ENCODE results near the gene NEGR1.

NEGR1 gene

DNA sequence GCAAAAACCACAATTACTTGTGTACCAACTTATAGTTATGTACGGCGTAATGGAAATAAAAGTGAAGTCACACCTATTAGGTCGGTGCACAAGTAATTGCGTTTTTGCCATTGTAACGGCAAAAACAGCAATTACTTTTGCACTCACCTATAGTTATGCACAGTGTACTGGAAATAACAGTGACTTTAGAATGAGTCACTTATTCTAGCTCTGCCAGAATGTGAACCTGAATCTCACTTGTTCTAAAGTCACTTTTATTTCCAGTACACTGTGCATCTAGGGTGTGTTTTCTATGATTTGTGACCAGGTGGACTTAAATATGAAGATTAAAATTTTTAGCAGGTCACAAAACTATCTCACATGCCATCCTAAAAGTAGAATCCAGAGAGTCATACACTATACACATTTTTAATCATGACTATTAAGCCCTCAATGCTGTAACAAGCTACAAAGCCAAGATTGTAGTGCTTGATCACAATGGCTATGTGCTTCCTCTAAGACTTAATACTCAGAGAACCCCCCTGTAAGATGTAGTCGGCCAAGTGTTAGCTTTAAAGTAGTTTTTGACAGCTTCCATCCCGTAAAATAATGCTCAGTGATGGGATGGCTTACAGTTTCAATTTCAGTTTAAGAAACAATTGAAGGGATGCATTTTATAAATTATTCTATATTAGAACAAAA, 218.8 kb downstream of the NEGR1 start:
- Histone ChIP-seq H3K27me3 (ENCODE audit: insufficient read depth, low read length, poor library complexity, severe bottlenecking) (no peaks in the 10 kb centered on the region), H3K4me2 (ENCODE audit: low read depth, low read length, poor library complexity, severe bottlenecking) (no peak overlapping the region), H3F3A (ENCODE audit: low read depth) (no peaks in the 10 kb centered on the region)

DNA sequence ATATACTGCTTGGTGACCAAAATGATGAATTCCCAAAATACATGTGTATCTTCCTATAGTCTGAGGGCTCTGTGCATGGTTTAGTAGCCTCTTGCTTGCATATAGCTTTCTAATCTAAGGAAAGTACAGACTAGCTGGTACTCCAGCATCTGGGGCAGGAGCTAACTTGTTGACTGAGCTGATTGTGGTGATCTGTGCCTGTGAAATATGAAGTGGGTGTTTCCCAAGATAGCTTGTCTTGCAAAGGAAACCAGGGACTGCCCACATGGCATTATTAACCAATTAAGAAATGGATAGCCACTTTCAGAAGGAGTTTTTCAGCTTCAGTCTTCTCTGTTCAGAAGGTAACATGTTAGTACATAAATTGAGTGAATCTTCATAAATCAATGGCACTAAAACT, 219.8 kb downstream of the NEGR1 start:
- Histone ChIP-seq H4K20me1 (ENCODE audit: insufficient read depth, low read length, poor library complexity, severe bottlenecking) (no peaks in the 10 kb centered on the region), H3K9ac (ENCODE audit: low read depth, low read length, poor library complexity, severe bottlenecking) (no peak overlapping the region), H3F3A (ENCODE audit: low read depth) (no peaks in the 10 kb centered on the region), H3K27me3 (ENCODE audit: insufficient read depth, low read length, poor library complexity, severe bottlenecking) (no peaks in the 10 kb centered on the region), H3K4me1 (ENCODE audit: insufficient read depth, low read length, poor library complexity, severe bottlenecking) (no peaks in the 10 kb centered on the region), H3K36me3 (ENCODE audit: insufficient read depth, low read length) (no peaks in the 10 kb centered on the region), H3K4me3 (ENCODE audit: low read length, poor library complexity, severe bottlenecking) (no peak overlapping the region), H3K9me2 (replicated peaks; ENCODE audit: low read depth, low read length) (no peaks in the 10 kb centered on the region), H2AFZ (ENCODE audit: low read length) (0 out of 2 replicates have a peak overlapping the region, but pooled peaks have one; percentile 18), H3K79me2 (ENCODE audit: insufficient read depth, low read length) (no peaks in the 10 kb centered on the region), H3K9me3 (ENCODE audit: insufficient read depth, low read depth, low read length) (no peaks in the 10 kb centered on the region), H3K4me2 (ENCODE audit: low read depth, low read length, poor library complexity, severe bottlenecking) (no peak overlapping the region)
- TF ChIP-seq CTCF (conservative IDR thresholded peaks at IDR 0.05; ENCODE audit: low read length) (no peak), EZH2phosphoT487 (IDR thresholded peaks at IDR 0.05; ENCODE audit: borderline replicate concordance) (no peak)

More for the DNA sequence above, 218.8 kb downstream of the NEGR1 start:
- Histone ChIP-seq H3K4me1 (ENCODE audit: insufficient read depth, low read length, poor library complexity, severe bottlenecking) (no peaks in the 10 kb centered on the region), H3K9me2 (replicated peaks; ENCODE audit: low read depth, low read length) (no peaks in the 10 kb centered on the region), H3K4me3 (ENCODE audit: low read length, poor library complexity, severe bottlenecking) (no peak overlapping the region), H3K9me3 (ENCODE audit: insufficient read depth, low read depth, low read length) (no peaks in the 10 kb centered on the region), H3K36me3 (ENCODE audit: insufficient read depth, low read length) (no peaks in the 10 kb centered on the region), H3K79me2 (ENCODE audit: insufficient read depth, low read length) (no peaks in the 10 kb centered on the region), H2AFZ (ENCODE audit: low read length) (no peak overlapping the region), H4K20me1 (ENCODE audit: insufficient read depth, low read length, poor library complexity, severe bottlenecking) (no peaks in the 10 kb centered on the region), H3K9ac (ENCODE audit: low read depth, low read length, poor library complexity, severe bottlenecking) (no peak overlapping the region)
- no peak for TF ChIP-seq EZH2phosphoT487 (IDR thresholded peaks at IDR 0.05; ENCODE audit: borderline replicate concordance)
- no peak for TF ChIP-seq CTCF (conservative IDR thresholded peaks at IDR 0.05; ENCODE audit: low read length)

DNA sequence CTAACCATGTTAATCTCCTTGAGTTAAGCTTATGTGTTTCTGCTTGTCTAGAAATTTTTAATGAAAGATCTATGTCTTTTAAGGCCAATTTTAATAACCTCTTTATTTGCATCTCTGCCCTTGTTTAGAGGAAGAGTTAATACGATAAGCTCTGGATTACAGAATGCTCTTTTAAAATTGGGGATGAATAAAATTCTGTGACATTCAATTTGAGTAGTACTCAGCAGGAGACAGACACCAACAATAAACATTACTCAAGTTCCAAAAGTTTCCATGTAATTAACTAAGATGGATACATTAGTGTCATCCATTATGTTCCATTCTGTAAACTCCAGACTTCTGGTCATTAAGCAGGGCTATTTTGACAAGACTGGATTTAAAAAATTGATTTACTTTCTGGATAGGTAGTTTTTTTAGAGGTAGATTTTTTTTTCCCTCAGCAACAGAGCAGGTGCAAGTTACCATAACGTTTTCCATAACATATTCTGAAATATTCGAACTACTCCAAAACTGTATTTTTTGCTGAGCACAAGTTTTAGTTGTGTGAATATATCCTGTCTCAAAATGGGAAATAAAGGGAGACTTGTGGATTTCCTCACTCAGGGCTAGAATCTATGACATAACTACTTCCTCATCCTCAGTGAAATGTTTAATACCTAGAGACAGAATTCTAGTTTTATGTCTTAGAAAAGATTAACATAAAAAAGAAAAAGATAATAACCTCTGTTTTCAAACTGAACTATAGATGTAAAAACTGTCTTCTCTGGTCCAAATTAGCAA, 221.7 kb downstream of the NEGR1 start:
- no peaks in the 10 kb centered on the region for H3K4me1 ChIP-seq (ENCODE audit: insufficient read depth, low read length, poor library complexity, severe bottlenecking)
- H3F3A ChIP-seq (ENCODE audit: low read depth) = no peaks in the 10 kb centered on the region
- H3K4me3 ChIP-seq (ENCODE audit: low read length, poor library complexity, severe bottlenecking) = no peak overlapping the region
- H2AFZ ChIP-seq (ENCODE audit: low read length) = no peak overlapping the region
- no peaks in the 10 kb centered on the region for H3K27me3 ChIP-seq (ENCODE audit: insufficient read depth, low read length, poor library complexity, severe bottlenecking)
- no peaks in the 10 kb centered on the region for H3K9me2 ChIP-seq (replicated peaks; ENCODE audit: low read depth, low read length)
- no peaks in the 10 kb centered on the region for H3K79me2 ChIP-seq (ENCODE audit: insufficient read depth, low read length)
- H3K36me3 ChIP-seq (ENCODE audit: insufficient read depth, low read length) = no peaks in the 10 kb centered on the region
- no peak overlapping the region for H3K4me2 ChIP-seq (ENCODE audit: low read depth, low read length, poor library complexity, severe bottlenecking)
- no peak for TF ChIP-seq EZH2phosphoT487 (IDR thresholded peaks at IDR 0.05; ENCODE audit: borderline replicate concordance)
- H3K9me3 ChIP-seq (ENCODE audit: insufficient read depth, low read depth, low read length) = no peaks in the 10 kb centered on the region
- H3K9ac ChIP-seq (ENCODE audit: low read depth, low read length, poor library complexity, severe bottlenecking) = no peak overlapping the region
- no peaks in the 10 kb centered on the region for H4K20me1 ChIP-seq (ENCODE audit: insufficient read depth, low read length, poor library complexity, severe bottlenecking)

All from Loucy (cell line).